GM23338 (cell line): ENCODE data around the gene KRT6A. TPM values are rescaled to one million over a fixed set of nuclear protein-coding genes. Genes with fewer than 3 reads are reported as not detected.

Experiments
- ATAC-seq: fragments of 200-7000 bp; cut with Tn5 transposase; 3 replicates; pipeline ENCODE4 v1.9.1; 2020
- DNase-seq: peaks from one replicate; pipeline ENCODE4 v3.0.0-alpha.2; 2015; ENCODE audit warnings: low spot score
- H2AFZ ChIP-seq: fragments of 200-600 bp; sonication (generic); 2 replicates; pipeline ENCODE4 v1.8.0; 2016; ENCODE audit warnings: antibody characterized with exemption, mild to moderate bottlenecking, moderate library complexity
- H3F3A ChIP-seq: fragments of 200-600 bp; sonication (generic); replicated peaks from 2 replicates; pipeline ENCODE4 v1.8.0; 2017; ENCODE audit warnings: antibody characterized with exemption, mixed run types, low read depth
- H3K27ac ChIP-seq: fragments of 200-600 bp; sonication (generic); 2 replicates; pipeline ENCODE4 v1.6.1; 2016; ENCODE audit warnings: low read depth
- H3K27me3 ChIP-seq: fragments of 200-600 bp; sonication (generic); 2 replicates; pipeline ENCODE4 v1.8.0; 2016; ENCODE audit warnings: mild to moderate bottlenecking, mixed run types, moderate library complexity; ENCODE audit not compliant: insufficient read depth
- H3K36me3 ChIP-seq: fragments of 200-600 bp; sonication (generic); 2 replicates; pipeline ENCODE4 v1.8.0; 2016; ENCODE audit warnings: mild to moderate bottlenecking; ENCODE audit not compliant: insufficient read depth
- H3K4me1 ChIP-seq: fragments of 200-600 bp; sonication (generic); 2 replicates; pipeline ENCODE4 v1.8.0; 2016; ENCODE audit warnings: mild to moderate bottlenecking, moderate library complexity; ENCODE audit not compliant: insufficient read depth
- H3K4me2 ChIP-seq: fragments of 200-600 bp; sonication (generic); 2 replicates; pipeline ENCODE4 v1.7.1; 2017; ENCODE audit warnings: mixed run types
- H3K4me3 ChIP-seq: fragments of 200-600 bp; sonication (generic); 2 replicates; pipeline ENCODE4 v1.6.1; 2016; ENCODE audit warnings: mixed run types
- H3K79me2 ChIP-seq: fragments of 200-600 bp; sonication (generic); replicated peaks from 2 replicates; pipeline ENCODE4 v1.8.0; 2017; ENCODE audit warnings: mild to moderate bottlenecking; ENCODE audit not compliant: insufficient read depth
- H3K9me2 ChIP-seq: fragments of 200-600 bp; sonication (generic); 2 replicates; pipeline ENCODE4 v1.8.0; 2017; ENCODE audit not compliant: insufficient read depth
- H4K20me1 ChIP-seq: fragments of 200-600 bp; sonication (generic); replicated peaks from 2 replicates; pipeline ENCODE4 v1.8.0; 2017; ENCODE audit warnings: mild to moderate bottlenecking; ENCODE audit not compliant: insufficient read depth
- H3K27ac Mint-ChIP-seq: 2 replicates; pipeline ENCODE4 v1.8.0; 2020; ENCODE audit warnings: inconsistent platforms, mild to moderate bottlenecking, moderate library complexity, mixed read lengths
- H3K27me3 Mint-ChIP-seq: 3 replicates; pipeline ENCODE4 v1.8.0; 2022; ENCODE audit warnings: low read depth, mild to moderate bottlenecking, moderate library complexity, mixed read lengths, inconsistent platforms; ENCODE audit not compliant: insufficient read depth, poor library complexity
- H3K36me3 Mint-ChIP-seq: 3 replicates; pipeline ENCODE4 v1.8.0; 2021; ENCODE audit warnings: low read depth, mild to moderate bottlenecking, inconsistent platforms, moderate library complexity, mixed read lengths
- H3K4me1 Mint-ChIP-seq: 3 replicates; pipeline ENCODE4 v1.8.0; 2020; ENCODE audit warnings: mild to moderate bottlenecking, inconsistent platforms, mixed read lengths
- H3K4me3 Mint-ChIP-seq: 3 replicates; pipeline ENCODE4 v1.8.0; 2021; ENCODE audit warnings: moderate library complexity, mild to moderate bottlenecking, inconsistent platforms, mixed read lengths
- H3K9me3 Mint-ChIP-seq: 3 replicates; pipeline ENCODE4 v1.8.0; 2020; ENCODE audit warnings: moderate library complexity, mild to moderate bottlenecking, inconsistent platforms, mixed read lengths
- EZH2 ChIP-seq: fragments of 200-600 bp; sonication (generic); IDR thresholded peaks from one replicate; pipeline ENCODE4 v1.8.0; 2017; ENCODE audit warnings: antibody characterized with exemption, mild to moderate bottlenecking, low read depth; ENCODE audit not compliant: unreplicated experiment
- EZH2phosphoT487 ChIP-seq: fragments of 200-600 bp; sonication (generic); IDR thresholded peaks from one replicate; pipeline ENCODE4 v1.8.1; 2018; ENCODE audit warnings: antibody characterized with exemption; ENCODE audit not compliant: unreplicated experiment
- JUNB ChIP-seq: IDR thresholded peaks from one replicate; pipeline ENCODE4 v1.6.1; 2016; ENCODE audit warnings: antibody characterized with exemption; ENCODE audit not compliant: unreplicated experiment
- NANOG ChIP-seq: IDR thresholded peaks from 2 replicates; pipeline ENCODE4 v1.6.1; 2016; ENCODE audit warnings: antibody characterized with exemption, borderline replicate concordance
- POLR2AphosphoS5 ChIP-seq: IDR thresholded peaks from 2 replicates; pipeline ENCODE4 v1.6.1; 2016; ENCODE audit warnings: antibody characterized with exemption, low read depth
- ZNF114 ChIP-seq: fragments of 250-450 bp; sonication (Bioruptor Pico); IDR thresholded peaks from 2 replicates; pipeline ENCODE4 v1.5.0; 2020; ENCODE audit warnings: mild to moderate bottlenecking, moderate library complexity
- polyA plus RNA-seq: library from polyadenylated mRNA; unstranded; fragments of >200 nt; fragmentation: Nextera tagmentation; extraction: Ambion mirVana; gene quantifications from 2 replicates; pipeline ENCODE4 v1.2.1, GENCODE V29; 2016
- total RNA-seq: library from RNA; depleted of rRNA; stranded (reverse); fragments of >200 nt; shearing (Covaris generic); gene quantifications from 2 replicates; pipeline ENCODE4 v1.2.3, GENCODE V29; 2014
- TF ChIP-seq, protein P1 (sequence below): fragments of 250-450 bp; sonication (Bioruptor Pico); IDR thresholded peaks from 2 replicates; pipeline ENCODE4 v1.5.0; 2020; ENCODE audit warnings: mild to moderate bottlenecking, moderate library complexity

KRT6A gene
- total and polyA plus RNA-seq, 2 experiments from 2014 or later = not detected

DNA sequence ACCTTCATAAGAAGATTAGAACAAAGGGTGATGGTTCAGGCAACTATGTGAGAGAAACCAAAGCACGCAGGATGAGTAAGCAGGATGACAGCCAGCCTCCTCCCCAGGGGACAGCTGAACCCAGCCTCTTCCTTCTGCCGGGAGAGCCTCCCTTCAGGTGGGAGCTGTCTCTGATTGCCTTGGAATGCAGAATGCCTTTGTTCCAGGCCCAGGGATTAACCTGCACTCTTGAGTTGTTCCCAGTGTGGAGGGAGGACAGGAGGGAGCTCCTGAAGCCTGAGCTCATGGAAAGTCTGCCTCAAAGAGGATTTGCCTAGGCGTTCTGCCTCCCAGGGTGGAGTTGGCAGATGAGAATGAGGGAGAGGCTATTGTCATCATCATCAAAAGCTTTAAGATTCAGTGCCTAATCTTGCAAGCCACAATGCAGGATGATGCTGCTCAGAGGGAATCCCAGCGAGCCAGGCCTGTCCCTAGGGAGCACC lies 3.6 kb upstream of the KRT6A start:
- ATAC-seq (peak; percentile 90), DNase-seq (peak; percentile 55)
- TF ChIP-seq, protein P1, sequence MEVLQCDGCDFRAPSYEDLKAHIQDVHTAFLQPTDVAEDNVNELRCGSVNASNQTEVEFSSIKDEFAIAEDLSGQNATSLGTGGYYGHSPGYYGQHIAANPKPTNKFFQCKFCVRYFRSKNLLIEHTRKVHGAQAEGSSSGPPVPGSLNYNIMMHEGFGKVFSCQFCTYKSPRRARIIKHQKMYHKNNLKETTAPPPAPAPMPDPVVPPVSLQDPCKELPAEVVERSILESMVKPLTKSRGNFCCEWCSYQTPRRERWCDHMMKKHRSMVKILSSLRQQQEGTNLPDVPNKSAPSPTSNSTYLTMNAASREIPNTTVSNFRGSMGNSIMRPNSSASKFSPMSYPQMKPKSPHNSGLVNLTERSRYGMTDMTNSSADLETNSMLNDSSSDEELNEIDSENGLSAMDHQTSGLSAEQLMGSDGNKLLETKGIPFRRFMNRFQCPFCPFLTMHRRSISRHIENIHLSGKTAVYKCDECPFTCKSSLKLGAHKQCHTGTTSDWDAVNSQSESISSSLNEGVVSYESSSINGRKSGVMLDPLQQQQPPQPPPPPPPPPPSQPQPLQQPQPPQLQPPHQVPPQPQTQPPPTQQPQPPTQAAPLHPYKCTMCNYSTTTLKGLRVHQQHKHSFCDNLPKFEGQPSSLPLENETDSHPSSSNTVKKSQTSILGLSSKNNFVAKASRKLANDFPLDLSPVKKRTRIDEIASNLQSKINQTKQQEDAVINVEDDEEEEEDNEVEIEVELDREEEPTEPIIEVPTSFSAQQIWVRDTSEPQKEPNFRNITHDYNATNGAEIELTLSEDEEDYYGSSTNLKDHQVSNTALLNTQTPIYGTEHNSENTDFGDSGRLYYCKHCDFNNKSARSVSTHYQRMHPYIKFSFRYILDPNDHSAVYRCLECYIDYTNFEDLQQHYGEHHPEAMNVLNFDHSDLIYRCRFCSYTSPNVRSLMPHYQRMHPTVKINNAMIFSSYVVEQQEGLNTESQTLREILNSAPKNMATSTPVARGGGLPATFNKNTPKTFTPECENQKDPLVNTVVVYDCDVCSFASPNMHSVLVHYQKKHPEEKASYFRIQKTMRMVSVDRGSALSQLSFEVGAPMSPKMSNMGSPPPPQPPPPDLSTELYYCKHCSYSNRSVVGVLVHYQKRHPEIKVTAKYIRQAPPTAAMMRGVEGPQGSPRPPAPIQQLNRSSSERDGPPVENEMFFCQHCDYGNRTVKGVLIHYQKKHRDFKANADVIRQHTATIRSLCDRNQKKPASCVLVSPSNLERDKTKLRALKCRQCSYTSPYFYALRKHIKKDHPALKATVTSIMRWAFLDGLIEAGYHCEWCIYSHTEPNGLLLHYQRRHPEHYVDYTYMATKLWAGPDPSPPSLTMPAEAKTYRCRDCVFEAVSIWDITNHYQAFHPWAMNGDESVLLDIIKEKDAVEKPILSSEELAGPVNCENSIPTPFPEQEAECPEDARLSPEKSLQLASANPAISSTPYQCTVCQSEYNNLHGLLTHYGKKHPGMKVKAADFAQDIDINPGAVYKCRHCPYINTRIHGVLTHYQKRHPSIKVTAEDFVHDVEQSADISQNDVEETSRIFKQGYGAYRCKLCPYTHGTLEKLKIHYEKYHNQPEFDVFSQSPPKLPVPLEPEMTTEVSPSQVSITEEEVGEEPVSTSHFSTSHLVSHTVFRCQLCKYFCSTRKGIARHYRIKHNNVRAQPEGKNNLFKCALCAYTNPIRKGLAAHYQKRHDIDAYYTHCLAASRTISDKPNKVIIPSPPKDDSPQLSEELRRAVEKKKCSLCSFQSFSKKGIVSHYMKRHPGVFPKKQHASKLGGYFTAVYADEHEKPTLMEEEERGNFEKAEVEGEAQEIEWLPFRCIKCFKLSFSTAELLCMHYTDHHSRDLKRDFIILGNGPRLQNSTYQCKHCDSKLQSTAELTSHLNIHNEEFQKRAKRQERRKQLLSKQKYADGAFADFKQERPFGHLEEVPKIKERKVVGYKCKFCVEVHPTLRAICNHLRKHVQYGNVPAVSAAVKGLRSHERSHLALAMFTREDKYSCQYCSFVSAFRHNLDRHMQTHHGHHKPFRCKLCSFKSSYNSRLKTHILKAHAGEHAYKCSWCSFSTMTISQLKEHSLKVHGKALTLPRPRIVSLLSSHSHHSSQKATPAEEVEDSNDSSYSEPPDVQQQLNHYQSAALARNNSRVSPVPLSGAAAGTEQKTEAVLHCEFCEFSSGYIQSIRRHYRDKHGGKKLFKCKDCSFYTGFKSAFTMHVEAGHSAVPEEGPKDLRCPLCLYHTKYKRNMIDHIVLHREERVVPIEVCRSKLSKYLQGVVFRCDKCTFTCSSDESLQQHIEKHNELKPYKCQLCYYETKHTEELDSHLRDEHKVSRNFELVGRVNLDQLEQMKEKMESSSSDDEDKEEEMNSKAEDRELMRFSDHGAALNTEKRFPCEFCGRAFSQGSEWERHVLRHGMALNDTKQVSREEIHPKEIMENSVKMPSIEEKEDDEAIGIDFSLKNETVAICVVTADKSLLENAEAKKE (CRISPR knock-in tag) = peak; percentile 83
- TF ChIP-seq POLR2AphosphoS5 (no peak), NANOG (no peak)
- no peaks in the 10 kb centered on the region for H3K9me2 ChIP-seq
- no peaks in the 10 kb centered on the region for H3K79me2 ChIP-seq
- H3K27ac Mint-ChIP-seq = peak overlapping the region; percentile 69; the same call in 1 of the 2 replicates
- peaks cover 15% of the 10 kb centered on the region for H3K27me3 Mint-ChIP-seq
- H3K9me3 Mint-ChIP-seq = no peaks in the 10 kb centered on the region; the same call in 1 of the 3 replicates
- H3F3A ChIP-seq = no peaks in the 10 kb centered on the region
- no peaks in the 10 kb centered on the region for H3K36me3 ChIP-seq
- no peaks in the 10 kb centered on the region for H3K27me3 ChIP-seq
- no peaks in the 10 kb centered on the region for H4K20me1 ChIP-seq
- H3K36me3 Mint-ChIP-seq = no peaks in the 10 kb centered on the region
- no peak overlapping the region for H2AFZ ChIP-seq
- no peak overlapping the region for H3K27ac ChIP-seq
- H3K4me2 ChIP-seq = peak overlapping the region; percentile 43; the same call in 1 of the 2 replicates
- peaks cover 19% of the 10 kb centered on the region for H3K4me1 ChIP-seq
- H3K4me3 ChIP-seq = no peak overlapping the region
- H3K4me3 Mint-ChIP-seq = no peak overlapping the region
- peaks cover 26% of the 10 kb centered on the region for H3K4me1 Mint-ChIP-seq

DNA sequence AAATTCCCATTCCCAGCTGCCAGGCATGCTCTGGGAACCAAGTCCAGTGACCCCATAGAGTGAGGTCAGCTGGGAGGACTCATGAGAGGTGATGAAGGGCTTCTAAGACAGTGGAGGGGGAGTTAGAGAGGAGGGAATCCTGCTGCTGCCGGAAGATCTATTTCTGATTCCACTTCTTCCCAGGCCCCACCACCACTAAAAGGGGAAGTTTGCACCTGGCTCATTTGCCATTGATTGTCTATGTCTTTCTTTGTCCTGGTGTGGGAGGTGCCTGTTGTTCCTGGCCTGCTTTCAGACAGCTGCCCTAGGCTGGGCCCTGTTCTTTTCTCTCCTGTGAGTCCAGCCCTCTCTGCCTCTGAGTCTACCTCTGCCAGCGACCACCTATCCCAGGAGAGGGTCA lies 3.0 kb upstream of the KRT6A start:
- Mint-ChIP-seq H3K4me3 (no peak overlapping the region), H3K9me3 (peaks cover 3% of the 10 kb centered on the region; the same call in 2 of the 3 replicates), H3K4me1 (peaks cover 26% of the 10 kb centered on the region), H3K27me3 (peaks cover 15% of the 10 kb centered on the region), H3K36me3 (no peaks in the 10 kb centered on the region), H3K27ac (peak overlapping the region; percentile 69; the same call in 1 of the 2 replicates)
- Histone ChIP-seq H2AFZ (peak overlapping the region; percentile 76; the same call in 1 of the 2 replicates), H3K9me2 (no peaks in the 10 kb centered on the region), H3K4me3 (no peak overlapping the region), H3K36me3 (no peaks in the 10 kb centered on the region), H3K27me3 (no peaks in the 10 kb centered on the region), H4K20me1 (no peaks in the 10 kb centered on the region), H3K27ac (no peak overlapping the region), H3F3A (no peaks in the 10 kb centered on the region), H3K4me1 (peaks cover 19% of the 10 kb centered on the region), H3K4me2 (peak overlapping the region; percentile 43; the same call in 1 of the 2 replicates), H3K79me2 (no peaks in the 10 kb centered on the region)
- ATAC-seq = peak; percentile 13; the same call in 2 of the 3 replicates
- DNase-seq = no peak
- TF ChIP-seq EZH2 (no peak), JUNB (no peak), ZNF114 (CRISPR knock-in tag) (no peak), EZH2phosphoT487 (no peak)
